ENCODE data around the gene MACROD1.

MACROD1 gene

GRCh38 chr11:64109332-64109731 lies 56.6 kb downstream of the MACROD1 start:
- no peak overlapping the region for H3K4me3 ChIP-seq (ENCODE audit: low read depth, low read length)
- ChIA-PET POLR2A (no interaction called here), CTCF (interaction anchor here (1.2 kb wide), 1 partner anchor 10 kb away, joined by 4 read pairs; no protein-coding TSS in a partner anchor)
- DNase-seq (ENCODE audit: low read depth, low spot score), result no peak
- TF ChIP-seq CTCF (IDR thresholded peaks at IDR 0.05; ENCODE audit: insufficient read depth, low read length, missing control alignments), result no peak

GRCh38 chr11:64107303-64107702 lies 58.6 kb downstream of the MACROD1 start:
- TF ChIP-seq CTCF (IDR thresholded peaks at IDR 0.05; ENCODE audit: insufficient read depth, low read length, missing control alignments), result no peak
- ChIA-PET POLR2A (no interaction called here), CTCF (no interaction called here)
- no peak for DNase-seq (ENCODE audit: low read depth, low spot score)
- H3K4me3 ChIP-seq (ENCODE audit: low read depth, low read length), result no peak overlapping the region

- CTCF ChIA-PET, result interaction anchor here (0.9 to 1.8 kb wide), 2 partner anchors 45 to 48 kb away, joined by 4 read pairs; no protein-coding TSS in a partner anchor
- no peak for DNase-seq (ENCODE audit: low read depth, low spot score)
- H3K4me3 ChIP-seq (ENCODE audit: low read depth, low read length), result no peak overlapping the region
- no peak for TF ChIP-seq CTCF (IDR thresholded peaks at IDR 0.05; ENCODE audit: insufficient read depth, low read length, missing control alignments)
- POLR2A ChIA-PET, result no interaction called here
Measured at GRCh38 chr11:64104632-64105031, 61.3 kb downstream of the MACROD1 start.

GRCh38 chr11:64103277-64103985 lies 62.5 kb downstream of the MACROD1 start:
- CTCF ChIA-PET, result no interaction called here
- no peak for DNase-seq (ENCODE audit: low read depth, low spot score)
- no peak overlapping the region for H3K4me3 ChIP-seq (ENCODE audit: low read depth, low read length)
- no peak for TF ChIP-seq CTCF (IDR thresholded peaks at IDR 0.05; ENCODE audit: insufficient read depth, low read length, missing control alignments)
- POLR2A ChIA-PET, result no interaction called here

- ChIA-PET POLR2A (no interaction called here), CTCF (no interaction called here)
- no peak for TF ChIP-seq CTCF (IDR thresholded peaks at IDR 0.05; ENCODE audit: insufficient read depth, low read length, missing control alignments)
- no peak overlapping the region for H3K4me3 ChIP-seq (ENCODE audit: low read depth, low read length)
- no peak for DNase-seq (ENCODE audit: low read depth, low spot score)
Measured at GRCh38 chr11:64102005-64102738, 63.7 kb downstream of the MACROD1 start.

- no peak overlapping the region for H3K4me3 ChIP-seq (ENCODE audit: low read depth, low read length)
- ChIA-PET POLR2A (no interaction called here), CTCF (no interaction called here)
- no peak for DNase-seq (ENCODE audit: low read depth, low spot score)
- TF ChIP-seq CTCF (IDR thresholded peaks at IDR 0.05; ENCODE audit: insufficient read depth, low read length, missing control alignments), result no peak
Measured at GRCh38 chr11:64101461-64101860, 64.5 kb downstream of the MACROD1 start.
